Astrocyte (in vitro differentiated cells and primary cell): ENCODE results near the gene XYLT1. TPM values are rescaled to one million over a fixed set of nuclear protein-coding genes. Genes with fewer than 3 reads are reported as not detected.

Experiments
- DNase-seq: peaks from one replicate; pipeline ENCODE4 v3.0.0-alpha.2; 2010; ENCODE audit warnings: low read depth
- FAIRE-seq: peaks from 2 replicates; lab custom pipeline; 2011; peaks lifted over from hg19 to GRCh38; lab: Jason Lieb, UNC
- H2AFZ ChIP-seq: 2 replicates; pipeline ENCODE4 v1.6.0; 2012; ENCODE audit warnings: low read depth, low read length, inconsistent platforms
- H3K27ac ChIP-seq: 2 replicates; pipeline ENCODE4 v1.5.1; 2011; ENCODE audit warnings: low read depth, low read length, inconsistent platforms
- H3K27me3 ChIP-seq: 2 replicates; pipeline ENCODE4 v1.6.0; 2011; ENCODE audit warnings: low read length, inconsistent platforms; ENCODE audit not compliant: insufficient read depth
- H3K36me3 ChIP-seq: 2 replicates; pipeline ENCODE4 v1.5.1; 2011; ENCODE audit warnings: low read length, inconsistent platforms; ENCODE audit not compliant: insufficient read depth
- H3K4me1 ChIP-seq: 2 replicates; pipeline ENCODE4 v1.5.1; 2011; ENCODE audit warnings: low read length, inconsistent platforms; ENCODE audit not compliant: insufficient read depth
- H3K4me2 ChIP-seq: 2 replicates; pipeline ENCODE4 v1.6.0; 2012; ENCODE audit warnings: low read length, inconsistent platforms
- H3K4me3 ChIP-seq: 2 replicates; pipeline ENCODE4 v1.5.1; 2011; ENCODE audit warnings: low read depth, mild to moderate bottlenecking, low read length, inconsistent platforms; ENCODE audit not compliant: insufficient read depth
- H3K79me2 ChIP-seq: 2 replicates; pipeline ENCODE4 v1.6.0; 2012; ENCODE audit warnings: mild to moderate bottlenecking, low read length, inconsistent platforms; ENCODE audit not compliant: insufficient read depth
- H3K9ac ChIP-seq: 2 replicates; pipeline ENCODE4 v1.6.0; 2012; ENCODE audit warnings: mild to moderate bottlenecking, low read length, inconsistent platforms
- H3K9me3 ChIP-seq: 2 replicates; pipeline ENCODE4 v1.5.1; 2012; ENCODE audit warnings: low read depth, mild to moderate bottlenecking, low read length, inconsistent platforms; ENCODE audit not compliant: insufficient read depth
- H4K20me1 ChIP-seq: 2 replicates; pipeline ENCODE4 v1.6.0; 2012; ENCODE audit warnings: low read length, inconsistent platforms; ENCODE audit not compliant: insufficient read depth
- H3K27ac Mint-ChIP-seq: one replicate; pipeline ENCODE4 v1.8.0; 2021; ENCODE audit warnings: mild to moderate bottlenecking, mixed read lengths; ENCODE audit not compliant: unreplicated experiment
- H3K27me3 Mint-ChIP-seq: one replicate; pipeline ENCODE4 v1.8.0; 2021; ENCODE audit warnings: low read depth, mixed read lengths; ENCODE audit not compliant: unreplicated experiment
- H3K36me3 Mint-ChIP-seq: one replicate; pipeline ENCODE4 v1.8.0; 2021; ENCODE audit warnings: low read depth, mixed read lengths; ENCODE audit not compliant: unreplicated experiment
- H3K4me1 Mint-ChIP-seq: one replicate; pipeline ENCODE4 v1.8.0; 2021; ENCODE audit warnings: low read depth, mixed read lengths; ENCODE audit not compliant: unreplicated experiment
- H3K4me3 Mint-ChIP-seq: one replicate; pipeline ENCODE4 v1.8.0; 2021; ENCODE audit warnings: mild to moderate bottlenecking, moderate library complexity, mixed read lengths; ENCODE audit not compliant: unreplicated experiment
- H3K9me3 Mint-ChIP-seq: one replicate; pipeline ENCODE4 v1.8.0; 2021; ENCODE audit warnings: mild to moderate bottlenecking, mixed read lengths; ENCODE audit not compliant: unreplicated experiment
- EZH2 ChIP-seq: IDR thresholded peaks from 2 replicates; pipeline ENCODE4 v1.6.1; 2012; ENCODE audit warnings: mild to moderate bottlenecking, low read length, inconsistent platforms; ENCODE audit not compliant: insufficient read depth
- total RNA-seq: library from RNA; stranded (reverse); gene quantifications from 2 replicates; pipeline ENCODE4 v1.2.1, GENCODE V29; 2021
- TF ChIP-seq, protein P1 (sequence below): IDR thresholded peaks from 2 replicates; pipeline ENCODE4 v1.5.1; 2011; ENCODE audit warnings: low read depth, mild to moderate bottlenecking, inconsistent platforms, low read length, moderate library complexity; ENCODE audit not compliant: insufficient read depth

Gene XYLT1
- total RNA-seq, 1 donor from 2014 or later, result 22.9 TPM

DNA sequence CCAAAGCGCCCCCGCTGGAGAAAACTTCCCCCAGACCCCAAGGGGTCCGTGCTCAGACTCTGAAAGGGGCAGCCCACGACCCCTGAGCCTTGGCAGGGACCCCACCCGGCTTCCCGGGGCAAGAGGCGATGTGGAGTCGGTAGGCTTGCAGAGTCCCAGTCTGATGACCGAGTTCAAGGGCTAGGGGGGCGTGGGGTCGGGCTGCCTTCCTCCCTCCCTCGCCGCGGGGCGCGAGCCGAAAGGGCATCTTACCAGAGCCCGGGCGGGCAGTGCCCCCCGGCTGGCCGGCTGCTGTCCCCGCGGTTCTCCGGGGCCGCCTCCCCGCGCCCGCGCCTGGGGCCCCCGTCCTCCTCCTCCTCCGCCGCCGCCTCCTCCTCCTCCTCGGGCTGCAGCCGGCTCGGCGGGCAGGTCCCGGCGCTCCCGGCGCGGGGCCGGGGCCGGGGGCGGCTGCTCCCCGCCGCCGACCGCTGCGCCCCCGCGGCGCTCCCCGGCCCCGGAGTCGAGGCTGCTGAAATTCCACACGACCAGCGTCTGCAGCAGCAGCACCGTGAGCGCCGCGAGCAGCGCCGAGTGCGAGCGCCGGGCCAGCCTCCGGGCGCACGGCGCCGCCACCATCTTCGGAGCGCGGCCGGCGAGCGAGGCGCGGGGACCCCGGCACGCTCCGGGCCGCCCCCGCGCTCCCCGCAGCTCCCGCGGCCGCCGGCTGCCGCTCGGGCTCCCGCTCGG, 415 bp downstream of the XYLT1 start:
- DNase-seq (no peak), FAIRE-seq (no peak)
- Histone ChIP-seq H4K20me1 (peaks cover 47% of the 10 kb centered on the region), H3K27me3 (peaks cover 7% of the 10 kb centered on the region), H3K36me3 (peaks cover 4% of the 10 kb centered on the region), H3K9me3 (no peaks in the 10 kb centered on the region), H3K4me2 (peak overlapping the region; percentile 96), H3K4me3 (peak overlapping the region; percentile 78), H3K9ac (peak overlapping the region; percentile 91), H2AFZ (peak overlapping the region; percentile 39), H3K27ac (peak overlapping the region; percentile 59), H3K4me1 (peaks cover 26% of the 10 kb centered on the region), H3K79me2 (peaks cover 50% of the 10 kb centered on the region)
- H3K36me3 Mint-ChIP-seq, result no peaks in the 10 kb centered on the region
- H3K27me3 Mint-ChIP-seq, result peaks cover 13% of the 10 kb centered on the region
- H3K9me3 Mint-ChIP-seq, result no peaks in the 10 kb centered on the region
- H3K4me3 Mint-ChIP-seq, result peak overlapping the region; percentile 91
- peaks cover 31% of the 10 kb centered on the region for H3K4me1 Mint-ChIP-seq
- TF ChIP-seq EZH2, result no peak
- TF ChIP-seq, protein P1, sequence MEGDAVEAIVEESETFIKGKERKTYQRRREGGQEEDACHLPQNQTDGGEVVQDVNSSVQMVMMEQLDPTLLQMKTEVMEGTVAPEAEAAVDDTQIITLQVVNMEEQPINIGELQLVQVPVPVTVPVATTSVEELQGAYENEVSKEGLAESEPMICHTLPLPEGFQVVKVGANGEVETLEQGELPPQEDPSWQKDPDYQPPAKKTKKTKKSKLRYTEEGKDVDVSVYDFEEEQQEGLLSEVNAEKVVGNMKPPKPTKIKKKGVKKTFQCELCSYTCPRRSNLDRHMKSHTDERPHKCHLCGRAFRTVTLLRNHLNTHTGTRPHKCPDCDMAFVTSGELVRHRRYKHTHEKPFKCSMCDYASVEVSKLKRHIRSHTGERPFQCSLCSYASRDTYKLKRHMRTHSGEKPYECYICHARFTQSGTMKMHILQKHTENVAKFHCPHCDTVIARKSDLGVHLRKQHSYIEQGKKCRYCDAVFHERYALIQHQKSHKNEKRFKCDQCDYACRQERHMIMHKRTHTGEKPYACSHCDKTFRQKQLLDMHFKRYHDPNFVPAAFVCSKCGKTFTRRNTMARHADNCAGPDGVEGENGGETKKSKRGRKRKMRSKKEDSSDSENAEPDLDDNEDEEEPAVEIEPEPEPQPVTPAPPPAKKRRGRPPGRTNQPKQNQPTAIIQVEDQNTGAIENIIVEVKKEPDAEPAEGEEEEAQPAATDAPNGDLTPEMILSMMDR, result no peak
- no peak overlapping the region for H3K27ac Mint-ChIP-seq

DNA sequence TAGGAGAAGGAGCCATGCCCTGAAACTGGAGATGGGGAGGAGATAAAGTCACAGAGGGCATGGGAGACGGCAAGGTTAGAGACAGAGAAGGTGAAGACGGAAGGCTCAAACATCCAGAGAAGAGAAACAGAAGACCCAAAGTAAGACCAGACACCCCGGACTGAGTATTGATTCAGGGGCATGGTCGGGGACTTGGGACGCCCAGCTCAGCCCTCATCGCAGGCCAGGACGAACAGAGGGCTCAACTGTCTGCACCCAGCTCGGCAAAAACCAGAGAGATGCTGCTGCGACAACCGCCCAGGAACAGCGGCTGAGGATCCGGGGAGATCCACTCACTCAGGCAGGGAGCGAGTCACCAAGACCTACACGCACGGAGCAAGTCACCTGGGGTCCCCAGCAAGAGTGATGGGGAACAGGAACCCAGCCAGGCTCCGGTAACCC, 999 bp downstream of the XYLT1 start:
- peaks cover 51% of the 10 kb centered on the region for H4K20me1 ChIP-seq
- FAIRE-seq (no peak), DNase-seq (no peak)
- Mint-ChIP-seq H3K36me3 (no peaks in the 10 kb centered on the region), H3K9me3 (no peaks in the 10 kb centered on the region), H3K4me1 (peaks cover 31% of the 10 kb centered on the region), H3K27me3 (peaks cover 9% of the 10 kb centered on the region), H3K27ac (peak overlapping the region; percentile 90), H3K4me3 (peak overlapping the region; percentile 91)
- H3K27ac ChIP-seq, result peak overlapping the region; percentile 59
- no peaks in the 10 kb centered on the region for H3K9me3 ChIP-seq
- TF ChIP-seq, protein P1, result no peak
- no peak for TF ChIP-seq EZH2
- H3K4me2 ChIP-seq, result peak overlapping the region; percentile 96
- peak overlapping the region; percentile 39 for H2AFZ ChIP-seq
- peaks cover 4% of the 10 kb centered on the region for H3K36me3 ChIP-seq
- peaks cover 7% of the 10 kb centered on the region for H3K27me3 ChIP-seq
- peaks cover 54% of the 10 kb centered on the region for H3K79me2 ChIP-seq
- H3K4me3 ChIP-seq, result peak overlapping the region; percentile 78
- H3K4me1 ChIP-seq, result peaks cover 26% of the 10 kb centered on the region
- H3K9ac ChIP-seq, result peak overlapping the region; percentile 91
